Measurements from ENCODE around the gene TTC38.

The TTC38 gene

GRCh38 chr22:46259374-46259773 lies 8.4 kb upstream of the TTC38 start:
- H3K27me3 ChIP-seq (ENCODE audit: control insufficient read depth, low read length), result no peaks in the 10 kb centered on the region
- no peaks in the 10 kb centered on the region for H4K20me1 ChIP-seq (ENCODE audit: control insufficient read depth, insufficient read depth, low read depth, low read length)
- 0 out of 2 replicates have a peak, but pooled peaks cover 3% of the 10 kb centered on the region for H3K9me3 ChIP-seq (ENCODE audit: control insufficient read depth, insufficient read depth, low read length)
- no peak overlapping the region for H3K4me3 ChIP-seq (ENCODE audit: low read length)
- H3K9me2 ChIP-seq (replicated peaks; ENCODE audit: control insufficient read depth, low read length), result no peaks in the 10 kb centered on the region
- no peak for TF ChIP-seq CTCF (IDR thresholded peaks at IDR 0.05; ENCODE audit: low read depth, low read length, poor library complexity, severe bottlenecking)
- TF ChIP-seq EZH2phosphoT487 (IDR thresholded peaks at IDR 0.05; ENCODE audit: borderline replicate concordance, low read length), result no peak
- no peaks in the 10 kb centered on the region for H3K36me3 ChIP-seq (ENCODE audit: control insufficient read depth, low read length)
- H3K4me1 ChIP-seq (ENCODE audit: control insufficient read depth, low read length), result peaks cover 5% of the 10 kb centered on the region; the same call in 1 of the 2 replicates
- H3K27ac ChIP-seq (ENCODE audit: low read depth, low read length), result no peak overlapping the region
- H3K79me2 ChIP-seq (ENCODE audit: control insufficient read depth, low read length), result no peaks in the 10 kb centered on the region
- H3K4me2 ChIP-seq (ENCODE audit: low read length), result no peak overlapping the region
- no peaks in the 10 kb centered on the region for H3F3A ChIP-seq (ENCODE audit: control insufficient read depth, insufficient read depth)

GRCh38 chr22:46260038-46260437 lies 7.8 kb upstream of the TTC38 start:
- H3F3A ChIP-seq (ENCODE audit: control insufficient read depth, insufficient read depth), result no peaks in the 10 kb centered on the region
- H3K4me3 ChIP-seq (ENCODE audit: low read length), result no peak overlapping the region
- H3K36me3 ChIP-seq (ENCODE audit: control insufficient read depth, low read length), result no peaks in the 10 kb centered on the region
- H3K9me3 ChIP-seq (ENCODE audit: control insufficient read depth, insufficient read depth, low read length), result peaks cover 4% of the 10 kb centered on the region
- no peaks in the 10 kb centered on the region for H4K20me1 ChIP-seq (ENCODE audit: control insufficient read depth, insufficient read depth, low read depth, low read length)
- H3K9me2 ChIP-seq (replicated peaks; ENCODE audit: control insufficient read depth, low read length), result no peaks in the 10 kb centered on the region
- H3K79me2 ChIP-seq (ENCODE audit: control insufficient read depth, low read length), result no peaks in the 10 kb centered on the region
- no peak overlapping the region for H3K4me2 ChIP-seq (ENCODE audit: low read length)
- no peak overlapping the region for H3K27ac ChIP-seq (ENCODE audit: low read depth, low read length)
- no peak for TF ChIP-seq EZH2phosphoT487 (IDR thresholded peaks at IDR 0.05; ENCODE audit: borderline replicate concordance, low read length)
- TF ChIP-seq CTCF (IDR thresholded peaks at IDR 0.05; ENCODE audit: low read depth, low read length, poor library complexity, severe bottlenecking), result no peak
- H3K4me1 ChIP-seq (ENCODE audit: control insufficient read depth, low read length), result no peaks in the 10 kb centered on the region
- no peaks in the 10 kb centered on the region for H3K27me3 ChIP-seq (ENCODE audit: control insufficient read depth, low read length)

- Histone ChIP-seq H3K4me3 (ENCODE audit: low read length) (no peak overlapping the region), H3K4me2 (ENCODE audit: low read length) (no peak overlapping the region), H3K27me3 (ENCODE audit: control insufficient read depth, low read length) (peaks cover 16% of the 10 kb centered on the region), H4K20me1 (ENCODE audit: control insufficient read depth, insufficient read depth, low read depth, low read length) (no peaks in the 10 kb centered on the region), H3K9me3 (ENCODE audit: control insufficient read depth, insufficient read depth, low read length) (peaks cover 11% of the 10 kb centered on the region), H3K27ac (ENCODE audit: low read depth, low read length) (no peak overlapping the region), H3K4me1 (ENCODE audit: control insufficient read depth, low read length) (no peaks in the 10 kb centered on the region), H3F3A (ENCODE audit: control insufficient read depth, insufficient read depth) (no peaks in the 10 kb centered on the region), H3K79me2 (ENCODE audit: control insufficient read depth, low read length) (no peaks in the 10 kb centered on the region), H3K36me3 (ENCODE audit: control insufficient read depth, low read length) (no peaks in the 10 kb centered on the region), H3K9me2 (replicated peaks; ENCODE audit: control insufficient read depth, low read length) (no peaks in the 10 kb centered on the region)
- TF ChIP-seq EZH2phosphoT487 (IDR thresholded peaks at IDR 0.05; ENCODE audit: borderline replicate concordance, low read length) (no peak), CTCF (IDR thresholded peaks at IDR 0.05; ENCODE audit: low read depth, low read length, poor library complexity, severe bottlenecking) (no peak)
Observed at GRCh38 chr22:46262449-46263215, 5.2 kb upstream of the TTC38 start.
